Stimulated activated CD4-positive, alpha-beta T cell treated with anti-CD3 and anti-CD28 coated beads, Interleukin-1b, Interleukin-23, amount 100 ng/mL, for 24 hours (primary cell): Measurements from ENCODE around the gene STX19.
"Not testable (repeated sequence)": the region's sequence is repeated elsewhere in the genome, so short reads cannot be mapped to it uniquely, and the experiment has no call there.

ENCODE experiments used
- DNase-seq, 4 experiments: peaks; one replicate each; pipeline ENCODE4 v3.0.0-alpha.2; 2020; ENCODE audit warnings: low read depth in 4 of 4, low spot score in 1 of 4

The STX19 gene

DNA sequence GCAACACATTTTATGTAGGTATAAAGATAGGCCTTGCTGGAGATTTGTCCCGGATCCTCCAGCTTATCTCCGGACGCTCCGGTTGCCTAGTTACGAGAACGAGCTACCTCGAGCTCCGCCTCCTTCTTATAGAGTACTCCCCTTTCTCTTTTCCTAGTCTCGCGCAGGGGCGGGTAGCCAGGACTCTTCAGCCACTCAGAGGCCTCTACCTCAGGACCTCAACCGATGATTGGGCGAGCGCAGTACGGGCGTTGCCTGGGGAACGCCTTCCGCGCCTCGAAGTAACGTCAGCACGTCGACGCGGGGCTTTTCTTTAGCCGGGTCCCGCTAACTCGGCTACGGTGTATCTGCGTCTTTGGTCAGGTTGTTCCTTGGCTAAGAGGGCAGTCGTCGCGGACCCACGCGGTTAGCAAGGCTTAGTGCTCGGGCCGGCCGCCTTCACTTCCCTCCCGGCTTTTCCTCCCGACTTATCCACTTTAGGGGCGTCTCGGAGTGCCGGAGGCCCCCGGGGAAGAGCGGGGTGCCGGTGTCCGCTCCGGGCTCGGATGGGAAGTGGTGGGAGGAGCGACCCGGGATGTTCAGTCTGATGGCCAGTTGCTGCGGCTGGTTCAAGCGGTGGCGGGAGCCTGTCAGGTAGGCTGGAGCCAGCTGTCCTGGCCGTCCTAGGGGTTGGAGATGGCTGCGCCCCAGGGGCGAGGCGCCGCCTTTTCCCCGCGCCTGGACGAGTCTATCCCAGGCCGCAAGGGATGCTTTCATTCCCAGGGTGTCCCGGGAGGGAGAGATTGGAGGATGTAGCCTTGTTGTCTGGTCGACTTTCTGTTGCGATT lies 48.3 kb downstream of the STX19 start, which contains the start of gene ARL13B:
ARL13B (plus strand) TSS at position 306 of the 827 bp plus-strand sequence; CDS start at position 575, 269 bp downstream.
- peak; percentile 77 to 88 (median 85) for DNase-seq

DNA sequence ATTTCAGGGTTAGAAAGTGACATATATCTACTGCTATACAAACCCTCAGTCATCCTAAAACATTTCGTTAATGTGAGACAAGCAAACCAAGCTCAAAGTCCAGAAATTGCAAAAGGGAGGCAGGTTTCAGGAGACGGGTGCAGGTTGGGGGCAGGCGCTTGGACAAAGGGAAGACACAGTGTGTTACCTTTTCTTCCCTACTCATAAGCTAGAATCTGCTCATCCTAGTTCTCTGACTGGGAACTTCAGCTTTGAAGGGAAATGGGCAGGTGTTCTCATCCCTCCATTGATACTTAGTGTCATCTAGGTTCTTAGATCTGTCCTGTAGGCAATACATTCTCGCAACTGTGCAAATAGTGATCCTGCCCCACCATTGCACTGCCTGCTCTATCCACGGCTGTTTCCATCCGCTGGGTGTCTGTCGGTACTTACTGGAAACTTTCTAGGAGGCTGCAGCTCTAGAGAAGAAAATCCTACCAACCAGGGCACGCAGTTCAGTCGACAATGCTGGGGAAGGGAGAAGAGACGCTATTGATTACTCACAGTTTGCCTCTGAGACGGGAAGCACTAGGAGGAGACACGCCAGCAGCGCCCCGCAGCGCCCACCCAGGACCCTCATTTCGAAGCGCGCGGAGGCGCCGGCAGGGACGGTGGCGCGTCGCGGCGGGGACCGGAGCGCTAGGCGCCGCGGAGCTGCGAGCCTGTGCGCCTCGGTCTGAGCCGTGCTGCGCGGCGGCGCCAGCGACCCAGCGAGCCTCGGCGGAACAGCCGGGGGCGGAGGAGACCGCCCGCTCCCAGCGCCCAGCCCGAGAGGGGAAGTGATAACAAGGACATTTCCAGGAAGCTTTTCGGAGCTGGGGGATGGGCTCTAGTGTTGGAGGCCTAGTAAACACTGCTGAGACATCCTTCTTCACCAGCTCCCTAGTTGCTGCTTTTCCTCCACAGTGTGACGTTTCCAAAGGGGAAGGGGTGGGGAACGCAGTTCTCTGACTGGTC lies 55.0 kb downstream of the STX19 start, which contains the start of gene PROS1:
PROS1 (minus strand) TSS at position 766 of the 996 bp plus-strand sequence; CDS start at position 619, 147 bp downstream.
- DNase-seq: peak in 2 of 4 experiments; percentile 8 to 31

DNA sequence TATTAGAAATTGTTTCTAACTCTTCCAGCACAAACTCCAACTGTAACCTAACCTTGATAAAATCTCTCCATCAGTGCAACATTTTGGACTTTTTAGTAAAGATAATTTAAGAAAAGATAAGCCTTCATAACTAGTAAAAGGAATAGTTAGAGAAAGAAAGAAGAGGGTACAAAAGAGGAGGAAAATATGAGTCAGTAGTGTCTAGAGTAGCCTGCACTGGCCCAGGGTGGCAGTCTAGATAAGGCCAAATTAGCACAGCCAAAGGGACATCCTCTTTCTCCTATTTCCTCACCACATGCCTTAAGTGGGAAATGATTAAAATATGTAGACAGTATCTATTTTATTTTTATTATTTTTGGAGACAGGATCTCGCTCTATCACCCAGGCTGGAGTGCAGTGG lies 58.4 kb downstream of the STX19 start:
- DNase-seq: no peak

DNA sequence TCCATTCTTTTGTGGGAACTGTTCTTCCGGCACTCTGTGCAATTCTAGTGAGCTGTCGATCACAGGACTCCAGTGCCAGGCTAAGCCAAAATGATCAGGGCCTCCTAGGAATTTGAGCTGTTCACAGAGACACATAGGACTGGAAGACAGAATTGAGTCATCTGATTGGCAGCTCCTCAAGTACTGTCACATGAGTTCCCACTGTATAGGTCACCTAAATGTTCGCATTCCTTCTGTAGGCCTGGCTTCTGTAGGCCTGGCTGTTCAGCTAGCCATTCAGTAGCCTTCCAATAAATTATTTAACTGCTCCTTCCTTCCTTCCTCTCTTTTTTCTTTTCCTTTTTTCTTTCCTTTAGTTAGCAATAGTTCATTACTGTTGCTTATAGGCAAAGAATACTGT lies 59.0 kb downstream of the STX19 start:
- no peak for DNase-seq

DNA sequence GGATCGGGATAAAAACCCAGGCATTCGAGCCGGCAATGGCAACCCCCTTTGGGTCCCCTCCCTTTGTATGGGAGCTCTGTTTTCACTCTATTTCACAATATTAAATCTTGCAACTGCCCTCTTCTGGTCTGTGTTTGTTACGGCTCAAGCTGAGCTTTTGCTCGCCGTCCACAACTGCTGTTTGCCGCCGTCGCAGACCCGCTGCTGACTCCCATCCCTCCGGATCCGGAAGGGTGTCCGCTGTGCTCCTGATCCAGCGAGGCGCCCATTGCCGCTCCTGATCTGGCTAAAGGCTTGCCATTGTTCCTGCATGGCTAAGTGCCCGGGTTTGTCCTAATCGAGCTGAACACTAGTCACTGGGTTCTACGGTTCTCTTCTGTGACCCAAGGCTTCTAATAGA lies 63.3 kb downstream of the STX19 start:
- DNase-seq: not testable (repeated sequence)
